GM12878 (cell line): Measurements from ENCODE around the gene RPLP2. TPM values are rescaled to one million over a fixed set of nuclear protein-coding genes. Genes with fewer than 3 reads are reported as not detected.

Experiments used
- ATAC-seq: fragments of 200-7000 bp; cut with Tn5 transposase; 3 replicates; pipeline ENCODE4 v1.9.1; 2020; ENCODE audit warnings: mild to moderate bottlenecking, moderate library complexity
- BruUV-seq: library from RNA; stranded (reverse); fragments of 400-500 nt; replicated peaks from 2 replicates; lab custom pipeline; 2021; lab: Mats Ljungman, UMichigan
- CTCF ChIA-PET: fragments of 300-600 bp; sonication (Branson Sonifier 250); formaldehyde crosslinking; extraction: SDS; loops from one replicate; lab custom pipeline; 2021; ENCODE audit warnings: inconsistent platforms; lab: Yijun Ruan, JAX
- POLR2A ChIA-PET: fragments of 350-600 bp; formaldehyde crosslinking; extraction: SDS; loops from one replicate; lab custom pipeline; 2021; ENCODE audit warnings: inconsistent platforms; lab: Charles Lee
- RAD21 ChIA-PET: fragments of 300-600 bp; sonication (Branson Sonifier 250); formaldehyde crosslinking; loops from one replicate; lab custom pipeline; 2023; ENCODE audit warnings: antibody characterized with exemption; ENCODE audit not compliant: unreplicated experiment; lab: Charles Lee
- SMC1A ChIA-PET: fragments of 300-600 bp; sonication (Branson Sonifier 250); formaldehyde crosslinking; loops from one replicate; lab custom pipeline; 2023; ENCODE audit not compliant: unreplicated experiment, uncharacterized antibody; lab: Charles Lee
- DNase-seq: peaks from one replicate; pipeline ENCODE4 v3.0.0-alpha.2; 2011; ENCODE audit warnings: low read depth, low spot score
- FAIRE-seq: peaks from 3 replicates; lab custom pipeline; 2011; peaks lifted over from hg19 to GRCh38; lab: Jason Lieb, UNC
- H2AFZ ChIP-seq: 2 replicates; pipeline ENCODE4 v1.6.0; 2011; ENCODE audit warnings: low read depth, low read length, control low read depth; ENCODE audit not compliant: control insufficient read depth
- H3K27ac ChIP-seq: 2 replicates; pipeline ENCODE4 v1.5.1; 2011; ENCODE audit warnings: control low read depth; ENCODE audit not compliant: control insufficient read depth, insufficient read depth
- H3K27me3 ChIP-seq, 2 experiments: replicated peaks in 1 of 2; 2 replicates each; pipeline versions ENCODE4 v1.6.0 to v1.6.1; 2011; ENCODE audit warnings: low read length in 1 of 2; ENCODE audit not compliant: control insufficient read depth in 2 of 2, insufficient read depth in 2 of 2
- H3K36me3 ChIP-seq, 2 experiments: 2 replicates each; pipeline ENCODE4 v1.5.1; 2011; ENCODE audit warnings: low read length in 1 of 2; ENCODE audit not compliant: control insufficient read depth in 2 of 2, insufficient read depth in 2 of 2
- H3K4me1 ChIP-seq: 2 replicates; pipeline ENCODE4 v1.6.1; 2011; ENCODE audit warnings: mild to moderate bottlenecking, low read length, moderate library complexity, mixed read lengths; ENCODE audit not compliant: control insufficient read depth, insufficient read depth
- H3K4me2 ChIP-seq: 2 replicates; pipeline ENCODE4 v1.6.0; 2011; ENCODE audit warnings: control low read depth; ENCODE audit not compliant: control insufficient read depth, insufficient read depth
- H3K4me3 ChIP-seq: fragments of 200-600 bp; sonication (generic); 2 replicates; pipeline ENCODE4 v1.5.1; 2016
- H3K79me2 ChIP-seq: 2 replicates; pipeline ENCODE4 v1.6.0; 2011; ENCODE audit warnings: low read length; ENCODE audit not compliant: control insufficient read depth, insufficient read depth
- H3K9ac ChIP-seq: 2 replicates; pipeline ENCODE4 v1.8.0; 2011; ENCODE audit warnings: low read length, control low read depth, mixed read lengths; ENCODE audit not compliant: control insufficient read depth, insufficient read depth
- H3K9me3 ChIP-seq: replicated peaks from 3 replicates; pipeline ENCODE4 v1.5.1; 2011; ENCODE audit warnings: mild to moderate bottlenecking, low read length; ENCODE audit not compliant: control insufficient read depth, insufficient read depth
- H4K20me1 ChIP-seq: 2 replicates; pipeline ENCODE4 v1.6.0; 2011; ENCODE audit not compliant: control insufficient read depth, insufficient read depth
- ASH2L ChIP-seq: fragments of 300-600, 200-600 bp; sonication (generic); IDR thresholded peaks from 2 replicates; pipeline ENCODE4 v1.6.1; 2017; ENCODE audit warnings: low read depth, mild to moderate bottlenecking, borderline replicate concordance
- EGR1 ChIP-seq, 2 experiments: IDR thresholded peaks; 1 replicate in 1 of 2; 2 replicates in 1 of 2; pipeline ENCODE4 v1.6.1; 2011 to 2012; ENCODE audit warnings: low read depth in 2 of 2, low read length in 2 of 2, borderline replicate concordance in 1 of 2, mild to moderate bottlenecking in 1 of 2, moderate library complexity in 1 of 2
- FOXK2 ChIP-seq: fragments of 450-650 bp; IDR thresholded peaks from 2 replicates; pipeline ENCODE4 v1.6.1; 2017; ENCODE audit warnings: mild to moderate bottlenecking, moderate library complexity
- POLR2A ChIP-seq: IDR thresholded peaks from 2 replicates; pipeline ENCODE4 v1.6.1; 2011; ENCODE audit warnings: low read depth, mild to moderate bottlenecking, low read length
- POU2F2 ChIP-seq: IDR thresholded peaks from 3 replicates; pipeline ENCODE4 v1.6.1; 2011; ENCODE audit warnings: low read depth, mild to moderate bottlenecking, low read length, borderline replicate concordance
- RCOR1 ChIP-seq: conservative IDR thresholded peaks from 2 replicates; pipeline ENCODE4 v1.6.1; 2012; ENCODE audit warnings: low read depth, low read length, improper control_type of control experiment
- SRF ChIP-seq, 2 experiments: IDR thresholded peaks; 2 replicates each; pipeline ENCODE4 v1.6.1; 2011; ENCODE audit warnings: low read depth in 2 of 2, low read length in 2 of 2, mild to moderate bottlenecking in 1 of 2, moderate library complexity in 1 of 2
- WGBS: methylation state at CpG from one replicate; pipeline ENCODE4 v1.1.6; 2016; ENCODE audit warnings: low lambda C conversion rate; ENCODE audit not compliant: insufficient replicate concordance, insufficient coverage; ENCODE audit errors: missing lambda C conversion rate; 5-methylcytosine and 5-hydroxymethylcytosine counted together
- in situ Hi-C: fragments of 300-500 bp; cut with MboI; formaldehyde crosslinking; loops from 9 replicates; pipeline ENCODE4 v1.14.3; 2018; ENCODE audit warnings: mixed read lengths
- intact Hi-C: fragments of 100-400 bp; cut with micrococcal nuclease; formaldehyde crosslinking; loops from one replicate; pipeline ENCODE4 v1.14.2; 2022; ENCODE audit not compliant: unreplicated experiment
- polyA plus RNA-seq, 11 experiments: library from polyadenylated mRNA; depleted of rRNA in 4 of 11; unstranded in 6 of 11; stranded (reverse) in 5 of 11; fragments of >200 nt; fragmentation: Nextera tagmentation in 4 of 11; fragmentation: Illumina TruSeq in 1 of 11; extraction: Ambion mirVana in 4 of 11; extraction: Trizol in 1 of 11; gene quantifications; 1 replicate in 1 of 11; 2 replicates in 10 of 11; pipeline versions ENCODE4 v1.2.1 to v1.2.3, GENCODE V29; 2011 to 2016; ENCODE audit warnings: inconsistent platforms in 2 of 11, missing spikeins in 2 of 11, low read depth in 1 of 11
- total RNA-seq, 4 experiments: library from RNA; depleted of rRNA in 3 of 4; stranded (reverse); fragments of >200 nt in 3 of 4; fragmentation: Illumina TruSeq in 1 of 4; extraction: Trizol in 1 of 4; gene quantifications; 2 replicates each; pipeline versions ENCODE4 v1.2.1 to v1.2.3, GENCODE V29; 2013 to 2021
- TF ChIP-seq, protein P1 (sequence below): fragments of 450-650 bp; IDR thresholded peaks from 2 replicates; pipeline ENCODE4 v1.6.1; 2017; ENCODE audit warnings: mild to moderate bottlenecking, low read depth, inconsistent platforms; ENCODE audit not compliant: poor library complexity, severe bottlenecking
- TF ChIP-seq, protein P2 (sequence below): IDR thresholded peaks from 2 replicates; pipeline ENCODE4 v1.6.1; 2011; ENCODE audit warnings: borderline replicate concordance, low read depth, mild to moderate bottlenecking, moderate library complexity, low read length; ENCODE audit not compliant: insufficient read depth, poor library complexity, severe bottlenecking
- TF ChIP-seq, protein P3 (sequence below): fragments of 450-650 bp; formaldehyde crosslinking; IDR thresholded peaks from 2 replicates; pipeline ENCODE4 v1.4.0; 2020; ENCODE audit warnings: mild to moderate bottlenecking, moderate library complexity
- TF ChIP-seq, protein P4 (sequence below): fragments of 450-650 bp; formaldehyde crosslinking; IDR thresholded peaks from 2 replicates; pipeline ENCODE4 v1.4.0; 2022; ENCODE audit warnings: mild to moderate bottlenecking, moderate library complexity

RPLP2 gene
- total and polyA plus RNA-seq, 10 of the 15 experiments (the other 5 are each of a cell fraction or from before 2014, with no cell fraction given): 488 to 3,558 (median 1,481) TPM

DNA sequence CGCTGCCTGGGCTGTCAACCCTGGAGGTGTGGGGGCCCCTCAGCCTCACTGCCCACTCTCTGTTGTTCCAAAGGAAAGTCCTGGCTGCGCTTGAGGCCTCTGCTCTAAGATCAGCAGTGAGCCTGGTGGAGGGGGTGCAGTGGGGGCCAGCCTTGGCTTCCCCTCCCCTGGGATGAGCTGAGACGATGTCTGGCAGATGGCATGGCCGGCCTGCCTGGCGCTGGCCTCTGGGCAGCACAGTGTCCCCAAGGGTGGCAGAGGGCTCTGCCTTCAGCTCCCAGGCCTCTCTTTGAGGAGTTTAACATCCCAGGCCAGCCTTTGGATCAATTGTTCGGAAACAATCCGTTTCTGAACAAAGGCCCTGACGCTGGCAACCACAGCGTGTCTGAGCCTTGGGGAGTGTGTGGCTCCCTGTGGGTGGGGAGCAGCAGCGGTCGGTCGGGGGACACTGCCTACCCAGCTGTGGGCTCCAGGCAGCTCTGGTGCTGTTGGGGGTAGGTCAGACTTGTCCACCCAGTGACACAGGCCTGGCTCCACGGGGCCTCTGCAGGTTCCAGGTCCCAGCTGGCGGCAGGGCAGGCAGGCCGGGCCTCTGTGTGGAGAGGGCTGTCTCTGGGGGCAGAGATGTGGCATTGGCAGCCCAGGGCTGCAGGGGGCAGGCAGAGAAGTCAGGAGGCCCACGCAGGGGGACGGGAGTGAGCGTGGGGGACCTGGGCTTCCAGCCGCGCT, 45.0 kb downstream of the RPLP2 start:
- no peak for DNase-seq
- BruUV-seq: no TSS peak
- intact Hi-C loops (no loop called here), in situ Hi-C loops (no loop called here)
- SMC1A ChIA-PET: no interaction called here
- no peaks in the 10 kb centered on the region for H3K36me3 ChIP-seq
- H3K9me3 ChIP-seq: no peaks in the 10 kb centered on the region
- H4K20me1 ChIP-seq: no peaks in the 10 kb centered on the region
- no peaks in the 10 kb centered on the region for H3K79me2 ChIP-seq
- WGBS: 39% methylated on average over 15 of the region's 20 CpGs
- RAD21 ChIA-PET: no interaction called here
- no peaks in the 10 kb centered on the region for H3K4me1 ChIP-seq
- H3K27ac ChIP-seq: no peak overlapping the region
- no peak for TF ChIP-seq RCOR1
- TF ChIP-seq, protein P1, sequence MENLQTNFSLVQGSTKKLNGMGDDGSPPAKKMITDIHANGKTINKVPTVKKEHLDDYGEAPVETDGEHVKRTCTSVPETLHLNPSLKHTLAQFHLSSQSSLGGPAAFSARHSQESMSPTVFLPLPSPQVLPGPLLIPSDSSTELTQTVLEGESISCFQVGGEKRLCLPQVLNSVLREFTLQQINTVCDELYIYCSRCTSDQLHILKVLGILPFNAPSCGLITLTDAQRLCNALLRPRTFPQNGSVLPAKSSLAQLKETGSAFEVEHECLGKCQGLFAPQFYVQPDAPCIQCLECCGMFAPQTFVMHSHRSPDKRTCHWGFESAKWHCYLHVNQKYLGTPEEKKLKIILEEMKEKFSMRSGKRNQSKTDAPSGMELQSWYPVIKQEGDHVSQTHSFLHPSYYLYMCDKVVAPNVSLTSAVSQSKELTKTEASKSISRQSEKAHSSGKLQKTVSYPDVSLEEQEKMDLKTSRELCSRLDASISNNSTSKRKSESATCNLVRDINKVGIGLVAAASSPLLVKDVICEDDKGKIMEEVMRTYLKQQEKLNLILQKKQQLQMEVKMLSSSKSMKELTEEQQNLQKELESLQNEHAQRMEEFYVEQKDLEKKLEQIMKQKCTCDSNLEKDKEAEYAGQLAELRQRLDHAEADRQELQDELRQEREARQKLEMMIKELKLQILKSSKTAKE: no peak
- TF ChIP-seq, protein P2, sequence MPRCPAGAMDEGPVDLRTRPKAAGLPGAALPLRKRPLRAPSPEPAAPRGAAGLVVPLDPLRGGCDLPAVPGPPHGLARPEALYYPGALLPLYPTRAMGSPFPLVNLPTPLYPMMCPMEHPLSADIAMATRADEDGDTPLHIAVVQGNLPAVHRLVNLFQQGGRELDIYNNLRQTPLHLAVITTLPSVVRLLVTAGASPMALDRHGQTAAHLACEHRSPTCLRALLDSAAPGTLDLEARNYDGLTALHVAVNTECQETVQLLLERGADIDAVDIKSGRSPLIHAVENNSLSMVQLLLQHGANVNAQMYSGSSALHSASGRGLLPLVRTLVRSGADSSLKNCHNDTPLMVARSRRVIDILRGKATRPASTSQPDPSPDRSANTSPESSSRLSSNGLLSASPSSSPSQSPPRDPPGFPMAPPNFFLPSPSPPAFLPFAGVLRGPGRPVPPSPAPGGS: no peak
- no peak for TF ChIP-seq FOXK2
- TF ChIP-seq ASH2L: no peak
- TF ChIP-seq, protein P3, sequence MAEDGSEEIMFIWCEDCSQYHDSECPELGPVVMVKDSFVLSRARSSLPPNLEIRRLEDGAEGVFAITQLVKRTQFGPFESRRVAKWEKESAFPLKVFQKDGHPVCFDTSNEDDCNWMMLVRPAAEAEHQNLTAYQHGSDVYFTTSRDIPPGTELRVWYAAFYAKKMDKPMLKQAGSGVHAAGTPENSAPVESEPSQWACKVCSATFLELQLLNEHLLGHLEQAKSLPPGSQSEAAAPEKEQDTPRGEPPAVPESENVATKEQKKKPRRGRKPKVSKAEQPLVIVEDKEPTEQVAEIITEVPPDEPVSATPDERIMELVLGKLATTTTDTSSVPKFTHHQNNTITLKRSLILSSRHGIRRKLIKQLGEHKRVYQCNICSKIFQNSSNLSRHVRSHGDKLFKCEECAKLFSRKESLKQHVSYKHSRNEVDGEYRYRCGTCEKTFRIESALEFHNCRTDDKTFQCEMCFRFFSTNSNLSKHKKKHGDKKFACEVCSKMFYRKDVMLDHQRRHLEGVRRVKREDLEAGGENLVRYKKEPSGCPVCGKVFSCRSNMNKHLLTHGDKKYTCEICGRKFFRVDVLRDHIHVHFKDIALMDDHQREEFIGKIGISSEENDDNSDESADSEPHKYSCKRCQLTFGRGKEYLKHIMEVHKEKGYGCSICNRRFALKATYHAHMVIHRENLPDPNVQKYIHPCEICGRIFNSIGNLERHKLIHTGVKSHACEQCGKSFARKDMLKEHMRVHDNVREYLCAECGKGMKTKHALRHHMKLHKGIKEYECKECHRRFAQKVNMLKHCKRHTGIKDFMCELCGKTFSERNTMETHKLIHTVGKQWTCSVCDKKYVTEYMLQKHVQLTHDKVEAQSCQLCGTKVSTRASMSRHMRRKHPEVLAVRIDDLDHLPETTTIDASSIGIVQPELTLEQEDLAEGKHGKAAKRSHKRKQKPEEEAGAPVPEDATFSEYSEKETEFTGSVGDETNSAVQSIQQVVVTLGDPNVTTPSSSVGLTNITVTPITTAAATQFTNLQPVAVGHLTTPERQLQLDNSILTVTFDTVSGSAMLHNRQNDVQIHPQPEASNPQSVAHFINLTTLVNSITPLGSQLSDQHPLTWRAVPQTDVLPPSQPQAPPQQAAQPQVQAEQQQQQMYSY (CRISPR knock-in tag): no peak
- no peak for TF ChIP-seq EGR1 (IDR thresholded peaks at IDR 0.05; ENCODE audit: borderline replicate concordance in 1 of 2, low read depth in 2 of 2, low read length in 2 of 2)
- TF ChIP-seq POU2F2: no peak
- no peak for TF ChIP-seq SRF (IDR thresholded peaks at IDR 0.05; ENCODE audit: low read depth in 2 of 2, low read length in 2 of 2)
- TF ChIP-seq POLR2A: no peak
- TF ChIP-seq, protein P4, sequence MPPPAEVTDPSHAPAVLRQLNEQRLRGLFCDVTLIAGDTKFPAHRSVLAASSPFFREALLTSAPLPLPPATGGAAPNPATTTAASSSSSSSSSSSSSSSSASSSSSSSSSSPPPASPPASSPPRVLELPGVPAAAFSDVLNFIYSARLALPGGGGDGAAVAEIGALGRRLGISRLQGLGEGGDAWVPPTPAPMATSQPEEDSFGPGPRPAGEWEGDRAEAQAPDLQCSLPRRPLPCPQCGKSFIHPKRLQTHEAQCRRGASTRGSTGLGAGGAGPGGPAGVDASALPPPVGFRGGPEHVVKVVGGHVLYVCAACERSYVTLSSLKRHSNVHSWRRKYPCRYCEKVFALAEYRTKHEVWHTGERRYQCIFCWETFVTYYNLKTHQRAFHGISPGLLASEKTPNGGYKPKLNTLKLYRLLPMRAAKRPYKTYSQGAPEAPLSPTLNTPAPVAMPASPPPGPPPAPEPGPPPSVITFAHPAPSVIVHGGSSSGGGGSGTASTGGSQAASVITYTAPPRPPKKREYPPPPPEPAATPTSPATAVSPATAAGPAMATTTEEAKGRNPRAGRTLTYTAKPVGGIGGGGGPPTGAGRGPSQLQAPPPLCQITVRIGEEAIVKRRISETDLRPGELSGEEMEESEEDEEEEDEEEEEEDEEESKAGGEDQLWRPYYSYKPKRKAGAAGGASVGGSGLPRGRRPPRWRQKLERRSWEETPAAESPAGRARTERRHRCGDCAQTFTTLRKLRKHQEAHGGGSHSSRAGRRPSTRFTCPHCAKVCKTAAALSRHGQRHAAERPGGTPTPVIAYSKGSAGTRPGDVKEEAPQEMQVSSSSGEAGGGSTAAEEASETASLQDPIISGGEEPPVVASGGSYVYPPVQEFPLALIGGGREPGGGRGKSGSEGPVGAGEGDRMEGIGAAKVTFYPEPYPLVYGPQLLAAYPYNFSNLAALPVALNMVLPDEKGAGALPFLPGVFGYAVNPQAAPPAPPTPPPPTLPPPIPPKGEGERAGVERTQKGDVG: no peak
- no peak for ATAC-seq
- CTCF ChIA-PET: no interaction called here
- no peak overlapping the region for H3K9ac ChIP-seq
- POLR2A ChIA-PET: no interaction called here
- H2AFZ ChIP-seq: no peak overlapping the region
- no peaks in the 10 kb centered on the region for H3K27me3 ChIP-seq
- no peak overlapping the region for H3K4me2 ChIP-seq
- no peak for FAIRE-seq
- H3K4me3 ChIP-seq: no peak overlapping the region
